NCI-H460 (cell line): Measurements from ENCODE around the gene PRDM16. TPM values are rescaled to one million over a fixed set of nuclear protein-coding genes. Genes with fewer than 3 reads are reported as not detected.

Experiments
- DNase-seq: peaks from one replicate; pipeline ENCODE4 v3.0.0-alpha.2; 2016; ENCODE audit warnings: low read depth; ENCODE audit errors: extremely low read depth
- total RNA-seq: library from RNA; depleted of rRNA; stranded (reverse); fragments of >200 nt; shearing (Covaris generic); gene quantifications from 2 replicates; pipeline ENCODE4 v1.2.3, GENCODE V29; 2014

PRDM16 gene
- total RNA-seq, 1 experiment from 2014 or later: 2.2 TPM

- DNase-seq: no peak
Observed at GRCh38 chr1:3192825-3193224, 123.8 kb downstream of the PRDM16 start.

DNA sequence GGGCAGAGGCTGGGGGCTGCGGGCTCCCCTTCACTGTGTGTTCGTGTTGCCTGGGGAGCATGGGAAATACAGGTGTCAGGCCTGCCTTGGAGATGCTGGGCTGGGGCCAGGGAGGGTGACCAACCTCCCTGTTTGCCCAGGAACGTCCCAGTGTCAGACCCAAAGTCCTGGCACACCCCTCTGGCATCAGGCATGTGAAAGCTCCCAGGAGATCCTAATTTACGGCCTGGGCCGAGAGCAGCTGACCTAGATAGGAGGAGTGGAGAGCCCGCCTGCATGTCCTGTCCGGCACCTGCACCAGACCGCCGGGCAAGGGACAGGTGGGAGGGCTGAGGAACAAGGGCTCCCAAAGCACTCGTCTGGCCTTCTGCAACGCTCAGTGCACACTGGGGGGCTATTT is 124.8 kb downstream of the PRDM16 start:
- DNase-seq: no peak

DNA sequence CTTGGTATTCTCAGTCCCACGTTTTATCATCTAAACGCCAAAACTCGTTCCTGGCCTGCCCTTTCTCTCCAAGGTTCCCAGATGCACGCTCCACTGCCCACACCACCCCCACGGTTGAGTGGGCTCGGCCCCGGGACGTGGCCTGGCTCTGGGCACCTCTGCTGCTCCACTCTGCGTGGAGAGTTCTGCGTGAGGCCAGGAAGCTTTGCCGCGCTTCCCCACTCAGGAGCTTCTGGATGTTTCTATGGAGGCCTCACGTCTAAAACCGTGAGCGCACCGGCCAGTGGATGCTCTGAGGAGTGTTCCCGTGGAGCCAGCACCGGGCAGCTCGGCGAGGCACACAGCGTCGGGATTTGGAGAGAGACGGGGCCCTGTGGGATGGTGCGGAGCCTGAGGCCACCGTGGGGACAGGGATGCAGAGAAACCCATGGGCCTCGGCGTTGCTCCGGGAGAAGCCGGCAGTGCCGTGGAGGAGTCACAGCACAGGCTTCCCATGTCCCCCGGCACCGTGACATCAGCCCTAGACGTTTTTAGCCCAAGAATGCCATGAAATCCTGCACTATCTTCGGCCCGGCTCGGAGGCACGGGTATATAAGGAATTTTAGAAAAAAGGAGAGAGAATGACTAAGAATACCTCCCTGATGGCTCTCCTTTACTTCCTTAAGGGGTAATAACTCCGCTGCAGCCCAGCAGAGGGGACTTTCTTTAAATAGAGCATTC is 125.9 kb downstream of the PRDM16 start:
- DNase-seq: no peak

- no peak for DNase-seq
Observed at GRCh38 chr1:3195480-3195815, 126.4 kb downstream of the PRDM16 start.

DNA sequence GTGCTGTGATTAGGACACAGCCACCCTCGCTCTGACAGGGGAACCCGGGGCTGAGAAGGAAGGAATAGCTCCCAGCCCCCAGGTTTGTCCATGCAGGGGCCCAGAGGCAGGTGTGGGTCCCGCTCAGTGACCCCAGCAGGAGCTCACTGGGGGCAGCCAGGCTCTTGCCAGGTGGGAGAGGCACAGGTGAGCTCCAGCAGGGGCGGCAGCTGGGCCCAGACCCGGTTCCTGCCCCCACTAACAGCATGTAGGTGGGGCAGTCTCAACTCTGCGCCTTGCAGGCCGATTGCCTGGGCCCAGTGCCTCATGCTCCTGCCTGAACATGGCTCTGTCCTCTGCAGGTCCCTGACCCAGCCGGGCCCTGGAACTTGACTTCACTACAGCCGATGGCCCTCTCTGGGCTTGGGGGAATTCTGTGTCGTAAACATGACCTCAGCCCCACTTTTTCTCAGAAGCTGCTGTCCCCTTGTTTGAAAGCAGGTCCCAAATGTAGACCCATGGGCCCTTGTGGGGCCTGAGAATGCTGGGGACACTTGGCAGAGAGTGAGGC is 127.0 kb downstream of the PRDM16 start:
- DNase-seq: no peak

DNA sequence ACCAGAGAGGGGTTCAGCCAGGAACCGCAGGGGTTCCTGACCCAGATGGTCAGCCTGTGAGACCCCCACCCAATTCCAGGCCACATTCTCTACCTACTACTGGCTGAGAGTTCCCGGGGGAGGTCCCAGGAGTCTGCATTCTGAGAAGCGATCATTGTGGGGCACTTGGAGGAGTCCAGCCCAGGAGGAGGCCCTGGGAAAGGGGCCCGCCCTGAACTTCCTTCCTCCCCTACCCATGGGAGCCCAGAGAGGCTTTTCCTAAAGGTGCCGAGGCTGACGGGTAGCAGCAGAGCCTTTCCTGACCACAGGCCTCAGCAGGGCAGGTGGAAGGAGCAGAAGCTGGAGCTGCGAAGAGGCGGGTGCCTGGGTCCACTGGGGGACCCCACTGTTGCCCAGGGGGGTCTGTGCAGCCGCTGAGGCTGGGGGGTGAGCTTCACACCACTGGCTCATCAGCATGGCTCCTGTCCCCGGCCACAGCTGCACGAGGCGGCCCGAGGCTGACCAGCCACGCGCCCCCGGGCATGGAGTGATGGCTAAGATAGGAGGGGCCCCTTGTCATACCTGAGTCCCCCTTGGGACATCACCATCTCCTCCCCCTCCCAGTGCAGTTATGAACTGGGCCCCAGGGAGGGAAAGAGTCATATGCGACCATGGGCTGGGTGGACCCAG is 127.7 kb downstream of the PRDM16 start:
- DNase-seq: no peak

DNA sequence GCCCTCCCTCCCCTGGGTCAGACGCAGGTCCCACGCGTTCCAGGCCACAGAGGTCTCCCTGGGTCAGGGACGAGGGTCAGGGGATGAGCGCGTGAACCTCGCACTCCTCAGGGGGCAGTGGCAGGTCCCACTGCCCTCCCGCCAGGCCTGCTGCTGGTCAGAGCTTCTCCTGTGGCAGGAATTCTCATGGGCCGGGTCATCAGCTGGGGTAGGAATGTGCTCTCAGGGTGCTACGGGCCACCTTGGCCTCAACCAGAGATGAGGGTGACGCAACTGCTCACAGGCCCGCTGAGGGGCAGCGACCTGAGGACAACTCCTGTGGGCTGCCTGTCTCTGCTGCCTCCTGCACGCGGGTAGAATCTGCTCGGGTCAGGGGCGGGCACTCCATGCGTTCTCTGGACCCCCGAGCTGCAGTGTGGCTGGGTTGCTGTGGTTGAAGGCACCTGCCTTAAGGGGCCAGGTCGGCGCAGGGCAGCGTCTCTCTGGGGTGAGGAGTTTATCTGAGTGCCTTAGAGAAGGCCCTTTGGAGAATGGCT is 128.8 kb downstream of the PRDM16 start:
- no peak for DNase-seq

GRCh38 chr1:3198371-3199271 is 129.6 kb downstream of the PRDM16 start:
- no peak for DNase-seq

- no peak for DNase-seq
Observed at GRCh38 chr1:3204725-3205124, 135.7 kb downstream of the PRDM16 start.

- DNase-seq: no peak
Observed at GRCh38 chr1:3205815-3206214, 136.8 kb downstream of the PRDM16 start.

DNA sequence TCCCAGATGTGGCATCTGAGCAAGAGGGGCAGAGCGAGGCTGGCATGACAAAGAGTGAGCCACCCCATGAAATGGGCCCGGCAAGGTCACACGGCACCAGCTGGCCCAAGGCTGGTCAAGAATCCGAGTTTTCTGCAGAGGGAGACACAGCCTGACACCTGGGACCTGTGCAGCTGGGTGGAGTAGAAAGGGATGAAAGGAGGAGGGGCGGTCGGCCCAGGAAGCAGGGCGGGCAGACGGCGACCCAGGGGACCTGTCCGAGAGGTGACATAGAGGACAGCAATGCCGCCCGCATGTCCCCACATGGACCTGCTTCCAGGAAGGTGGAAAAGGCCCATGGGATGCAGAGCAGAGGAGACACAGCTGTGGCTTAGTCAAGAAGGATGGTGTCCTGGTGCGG is 137.7 kb downstream of the PRDM16 start:
- DNase-seq: no peak

GRCh38 chr1:3207217-3207848 is 138.3 kb downstream of the PRDM16 start:
- no peak for DNase-seq

DNA sequence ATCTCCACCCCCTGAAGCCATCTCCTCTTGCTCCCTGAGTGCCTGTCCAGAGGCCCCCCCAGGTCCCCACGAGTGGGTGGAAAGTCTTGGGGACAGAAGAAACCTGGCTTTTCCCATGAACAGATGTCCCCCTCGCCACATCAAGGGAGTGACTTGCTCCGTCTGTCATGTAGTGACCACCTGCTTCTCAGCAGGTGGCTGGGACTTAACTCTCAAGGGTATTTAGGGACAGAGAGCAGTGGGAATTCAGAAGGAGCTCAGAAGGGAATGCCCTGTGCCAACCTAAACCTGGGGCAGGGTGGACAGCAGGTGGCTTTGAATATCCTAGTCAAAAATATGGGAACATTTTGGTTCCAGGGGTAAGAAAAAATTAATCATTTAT is 139.8 kb downstream of the PRDM16 start:
- DNase-seq: no peak

DNA sequence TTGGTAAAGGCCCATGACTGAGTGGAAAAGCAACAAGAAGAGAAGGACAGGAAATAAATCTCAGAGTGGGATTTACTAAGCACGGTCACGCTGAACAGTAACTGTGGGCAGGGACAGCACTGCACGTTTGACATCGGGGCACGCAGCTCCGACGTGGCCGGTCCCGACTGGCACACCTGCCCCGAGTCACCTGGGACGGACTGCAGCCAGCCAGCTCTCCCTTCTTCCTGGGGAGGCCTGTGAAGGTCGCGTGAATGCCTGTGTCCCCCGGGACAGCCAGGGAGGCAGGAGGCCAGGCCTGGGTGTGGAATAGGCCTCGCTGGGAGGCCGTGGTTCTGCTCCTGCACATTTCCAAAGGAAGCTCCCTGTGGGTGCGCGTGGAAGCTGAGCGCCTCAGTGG is 140.2 kb downstream of the PRDM16 start:
- DNase-seq: no peak

DNA sequence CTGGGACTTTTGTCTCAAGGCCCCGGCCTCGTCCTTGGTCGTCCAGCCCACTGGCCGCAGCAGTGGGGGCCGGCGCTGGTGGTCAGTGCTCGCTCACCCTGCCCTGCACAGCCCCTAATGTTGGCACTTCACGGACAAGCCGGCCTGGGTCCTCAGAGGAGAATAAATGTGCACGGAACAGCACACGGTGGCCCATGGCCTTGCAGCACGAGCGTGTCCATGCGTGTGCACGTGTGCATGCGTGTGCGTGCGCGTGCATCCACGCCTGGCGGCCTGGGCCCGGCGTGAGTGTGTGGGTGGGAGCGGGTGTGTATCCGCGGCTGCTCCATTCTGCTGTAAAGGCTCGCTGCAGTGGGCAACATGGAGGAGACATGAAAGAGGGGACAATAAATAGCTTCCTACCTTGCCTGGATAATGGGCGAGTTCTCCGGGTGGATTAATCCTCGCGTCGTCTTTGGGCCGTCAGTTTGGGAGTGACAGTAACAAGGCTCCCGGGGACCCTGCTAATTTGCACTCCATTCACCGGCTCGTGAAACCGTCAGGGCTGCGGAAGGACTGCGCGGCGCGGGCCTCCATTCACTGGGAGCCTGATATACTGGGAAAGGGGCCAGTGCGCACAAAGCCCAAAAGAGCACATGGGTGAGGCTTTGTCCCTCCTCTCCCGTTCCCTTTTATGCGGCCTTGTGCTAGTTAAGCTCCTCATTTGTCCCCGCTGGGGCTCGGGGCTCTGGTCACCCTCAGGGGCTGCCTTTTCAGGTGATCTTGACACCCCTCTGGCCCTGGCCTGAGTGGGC is 142.8 kb downstream of the PRDM16 start:
- no peak for DNase-seq

DNA sequence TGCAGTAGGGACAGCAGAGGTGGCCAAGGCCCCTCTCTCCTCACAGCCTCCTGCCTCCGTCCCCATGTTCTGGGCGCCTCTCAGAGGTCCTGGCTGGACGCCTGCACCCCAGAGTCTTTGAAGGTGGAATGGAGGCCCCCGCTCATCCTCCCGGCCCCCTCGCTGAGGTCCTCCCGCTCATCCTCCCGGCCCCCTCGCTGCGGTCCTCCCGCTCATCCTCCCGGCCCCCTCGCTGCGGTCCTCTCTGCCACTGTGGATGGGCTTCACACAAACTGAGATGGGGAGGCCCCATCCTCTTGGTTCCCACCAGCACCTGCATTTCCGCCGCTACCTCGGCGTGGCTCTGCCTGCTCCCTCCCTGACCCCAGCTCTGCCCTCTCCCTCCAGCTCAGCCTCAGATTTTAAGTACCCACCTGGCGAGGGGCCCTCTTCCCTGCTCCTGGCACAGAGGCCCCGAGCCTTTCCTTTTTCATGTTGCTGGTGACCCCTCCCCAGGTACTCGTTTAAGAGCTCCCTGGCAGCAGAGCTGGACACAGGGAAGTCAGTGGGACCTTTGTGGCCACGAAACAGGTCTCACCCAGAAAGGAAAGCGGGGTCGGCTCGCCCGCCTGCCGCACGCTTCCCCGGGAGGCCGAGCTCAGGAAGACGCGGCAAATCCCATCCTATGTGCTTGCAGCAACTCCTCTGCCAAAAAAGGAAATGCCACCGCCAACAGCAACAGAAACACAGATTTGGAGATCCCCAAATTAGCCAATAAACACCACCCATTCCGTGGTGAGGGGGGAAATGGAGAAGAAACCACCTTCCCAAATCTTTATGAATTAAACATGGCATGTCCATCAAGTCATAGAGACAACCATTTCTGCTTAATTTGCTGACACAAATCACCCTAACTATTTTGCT is 143.7 kb downstream of the PRDM16 start:
- no peak for DNase-seq

DNA sequence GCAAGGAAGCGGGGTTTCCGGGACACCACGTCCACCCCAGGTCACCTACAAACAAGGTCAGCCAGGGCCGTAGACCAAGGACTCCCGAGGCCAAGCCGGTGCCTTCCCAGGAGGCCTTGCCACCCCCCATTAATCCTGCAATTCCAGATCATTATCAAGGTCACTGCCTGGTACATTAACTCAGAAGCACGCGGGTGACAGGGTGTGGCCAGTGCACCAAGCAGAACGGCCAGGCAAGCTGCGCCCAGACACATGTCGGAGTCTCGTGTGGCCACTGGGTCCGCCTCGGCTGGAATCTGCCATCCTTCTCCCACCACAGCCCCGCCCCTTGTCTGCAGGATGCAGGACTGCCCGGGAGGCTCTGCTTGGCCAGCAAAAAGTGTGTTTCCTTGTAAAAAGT is 144.7 kb downstream of the PRDM16 start:
- no peak for DNase-seq

GRCh38 chr1:3215198-3216014 is 146.4 kb downstream of the PRDM16 start:
- no peak for DNase-seq
